HG02981 (cell line): ENCODE measurements around the gene MAP3K14.
"Not testable (repeated sequence)": the region's sequence is repeated elsewhere in the genome, so short reads cannot be mapped to it uniquely, and the experiment has no call there.

Experiments used
- ATAC-seq: cut with Tn5 transposase; IDR thresholded peaks from one replicate; pipeline ENCODE4 v1.9.1; 2021; ENCODE audit warnings: mild to moderate bottlenecking, moderate library complexity; ENCODE audit not compliant: unreplicated experiment

Gene MAP3K14

DNA sequence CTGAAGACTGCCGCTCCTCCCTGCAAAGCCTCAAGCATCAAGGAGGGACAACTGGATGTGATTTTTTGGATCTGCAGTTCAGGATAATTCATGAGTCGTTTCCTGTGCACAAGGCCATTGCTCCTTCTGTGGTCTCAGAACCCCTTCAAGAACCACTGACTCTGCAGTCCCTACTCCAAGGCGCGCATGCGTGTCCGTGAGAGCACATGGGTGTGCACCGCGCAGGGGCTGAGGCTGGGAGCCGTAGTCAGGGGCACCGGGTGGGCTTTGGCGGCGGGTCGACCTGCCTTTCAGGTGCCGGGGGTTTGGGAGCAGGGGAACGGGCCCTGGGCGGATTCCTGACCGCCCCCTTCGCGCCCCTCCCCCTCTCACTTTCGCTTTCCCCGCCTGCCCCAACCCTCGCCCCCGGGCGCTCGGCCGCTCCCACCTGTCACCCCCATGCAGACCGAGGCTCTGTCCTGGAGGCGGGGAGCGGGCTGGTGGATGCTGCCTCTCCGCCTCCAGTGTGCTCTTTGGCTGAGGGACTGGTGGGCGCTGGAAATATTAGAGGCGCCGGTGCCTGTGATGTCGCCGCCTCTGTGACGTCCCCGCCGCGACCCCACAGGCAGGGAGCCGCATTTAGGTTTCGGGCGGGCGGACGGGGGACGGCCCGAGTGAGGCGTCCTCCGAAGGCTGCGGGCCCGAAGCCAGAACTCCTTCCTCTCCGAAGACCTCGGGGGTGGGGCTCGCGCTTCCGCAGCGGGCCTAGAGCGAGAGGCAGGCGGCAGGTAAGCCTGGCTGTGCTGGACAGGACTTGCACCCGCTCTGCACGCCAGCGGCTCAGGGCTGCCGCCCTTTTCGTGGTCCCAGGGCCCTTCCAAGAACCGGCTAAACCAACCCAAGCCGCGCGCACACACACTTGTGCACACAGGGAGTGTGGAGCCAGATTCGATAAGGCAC is 55.0 kb downstream of the MAP3K14 start, which contains the start of gene SPATA32:
Gene SPATA32, minus strand, starts transcription at position 518 of the 939 bp plus-strand sequence. Its CDS starts 78 bp downstream, at position 440.
- peak; percentile 52 for ATAC-seq

DNA sequence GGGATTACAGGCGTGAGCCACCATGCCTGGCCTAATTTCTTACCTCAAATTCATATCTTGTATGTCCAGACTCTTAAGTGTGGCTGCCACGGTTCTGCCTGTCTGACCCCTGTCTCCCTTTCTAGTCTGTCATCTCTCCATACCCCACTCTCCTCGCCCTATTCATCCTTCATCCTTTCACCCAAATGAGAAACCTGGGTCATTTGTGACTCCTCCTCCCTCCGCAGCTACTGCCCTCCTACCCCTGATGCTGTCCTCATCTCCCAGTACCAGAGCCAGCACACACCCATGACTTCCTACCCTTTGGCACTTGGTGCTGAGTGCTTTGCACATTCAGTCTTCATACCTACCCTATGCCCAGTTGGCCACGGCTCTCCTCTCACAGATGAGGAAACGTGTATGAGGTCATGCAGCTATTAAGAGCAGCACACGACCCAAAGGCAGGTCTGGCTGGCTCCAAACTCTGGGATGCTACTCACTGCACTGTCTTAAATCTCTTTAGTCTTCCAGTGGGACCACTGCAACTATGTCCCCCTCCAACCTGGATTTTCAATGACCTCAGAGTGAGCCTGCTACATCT is 56.5 kb downstream of the MAP3K14 start:
- no peak for ATAC-seq

DNA sequence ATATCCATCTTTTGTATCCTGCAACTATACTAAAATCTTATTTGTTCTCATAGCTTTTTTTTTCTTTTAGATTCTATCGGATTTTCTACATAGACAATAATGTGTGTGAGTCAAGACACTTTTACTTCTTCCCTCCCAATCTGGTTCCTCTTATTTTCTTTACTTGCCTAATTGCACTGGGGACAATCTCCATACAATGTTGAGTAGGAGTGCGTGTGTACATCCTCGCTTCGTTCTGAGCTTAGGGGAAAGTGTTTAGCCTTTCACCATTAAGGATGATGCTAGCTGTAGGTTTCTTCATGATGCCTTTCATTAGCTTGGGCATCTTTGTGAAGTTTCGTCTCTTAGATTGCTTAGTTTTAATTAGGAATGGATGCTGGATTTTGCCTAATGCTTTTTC is 57.8 kb downstream of the MAP3K14 start:
- ATAC-seq = no peak

DNA sequence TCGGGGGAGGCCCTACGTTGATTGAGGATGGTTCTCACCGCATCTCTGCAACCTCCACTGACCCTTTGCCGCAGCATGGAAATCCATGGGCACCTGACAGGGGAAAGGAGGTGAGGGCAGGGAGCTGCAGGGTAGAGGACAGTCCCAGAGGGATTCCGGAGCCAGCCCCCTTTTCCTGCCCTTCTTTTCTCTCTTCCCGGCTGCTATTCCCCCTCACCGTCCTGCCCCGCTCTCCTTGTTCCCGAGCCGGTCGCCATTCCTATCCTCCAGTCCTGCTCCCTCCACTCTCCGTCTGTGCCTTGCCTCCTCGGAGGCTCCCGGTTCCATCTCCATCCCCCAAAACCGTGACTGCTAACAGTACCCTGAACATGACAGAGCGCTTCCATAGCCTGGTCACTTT is 59.7 kb downstream of the MAP3K14 start:
- ATAC-seq = no peak

DNA sequence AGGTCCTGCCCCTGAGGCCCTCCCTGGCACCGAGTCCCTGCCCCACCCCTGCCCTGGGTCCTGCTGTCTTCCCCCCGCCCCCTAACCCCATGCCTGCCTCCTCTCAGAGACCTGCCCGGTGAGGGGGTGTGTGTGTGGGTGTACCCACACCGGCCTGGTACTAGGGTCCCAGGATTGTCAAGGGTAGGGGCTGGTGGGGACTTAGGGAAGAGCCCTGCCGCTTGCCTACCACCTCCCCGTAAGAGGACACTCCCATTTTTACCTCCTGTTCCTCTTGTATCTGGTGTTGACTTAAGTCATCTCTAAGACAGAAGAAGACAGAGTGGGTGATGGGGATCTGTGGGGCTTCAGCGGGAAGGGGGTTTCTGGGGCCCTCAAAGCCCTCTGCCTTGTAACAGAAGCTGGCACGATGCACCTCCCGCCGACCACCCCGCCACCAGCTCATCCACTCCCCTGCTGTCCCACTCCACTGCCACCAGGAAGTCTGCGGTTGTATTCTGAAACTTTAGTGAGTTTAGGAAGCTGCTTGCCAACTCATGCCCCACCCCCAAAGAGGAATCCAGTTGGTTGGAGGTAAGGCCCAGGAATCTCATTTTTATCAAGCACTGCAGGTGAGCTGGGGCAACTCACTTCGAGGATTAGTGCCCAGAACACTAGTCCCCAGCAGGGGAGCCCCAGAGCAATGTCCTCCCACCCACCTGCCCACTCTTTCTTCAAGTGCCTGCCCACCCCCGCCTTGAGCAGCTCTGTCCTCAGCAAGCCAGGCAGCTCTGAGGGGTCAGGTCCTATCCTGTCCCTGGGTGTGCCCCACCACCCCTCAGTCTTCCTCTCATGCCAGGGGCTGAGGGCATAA is 60.5 kb downstream of the MAP3K14 start:
- ATAC-seq = no peak

DNA sequence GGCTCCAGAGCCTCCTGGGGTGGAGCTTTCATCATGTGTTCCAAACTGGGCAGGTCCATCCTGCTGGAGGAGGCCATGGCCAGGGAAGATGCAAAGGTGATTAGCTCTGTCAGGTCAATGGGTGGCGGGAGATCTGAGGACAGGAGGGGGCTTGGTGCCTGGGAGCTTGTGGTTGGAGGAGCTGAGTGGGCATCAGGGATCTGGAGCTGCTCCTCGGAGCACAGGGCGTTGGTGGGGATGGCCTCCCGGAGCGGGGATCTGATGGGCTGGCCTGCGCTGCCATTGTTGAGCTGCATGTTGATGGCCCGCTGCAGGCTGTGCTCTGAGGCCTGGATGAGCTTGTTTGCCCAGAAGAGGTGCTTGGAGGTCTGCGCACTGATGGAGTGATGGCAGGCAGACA is 61.5 kb downstream of the MAP3K14 start:
- no peak for ATAC-seq

DNA sequence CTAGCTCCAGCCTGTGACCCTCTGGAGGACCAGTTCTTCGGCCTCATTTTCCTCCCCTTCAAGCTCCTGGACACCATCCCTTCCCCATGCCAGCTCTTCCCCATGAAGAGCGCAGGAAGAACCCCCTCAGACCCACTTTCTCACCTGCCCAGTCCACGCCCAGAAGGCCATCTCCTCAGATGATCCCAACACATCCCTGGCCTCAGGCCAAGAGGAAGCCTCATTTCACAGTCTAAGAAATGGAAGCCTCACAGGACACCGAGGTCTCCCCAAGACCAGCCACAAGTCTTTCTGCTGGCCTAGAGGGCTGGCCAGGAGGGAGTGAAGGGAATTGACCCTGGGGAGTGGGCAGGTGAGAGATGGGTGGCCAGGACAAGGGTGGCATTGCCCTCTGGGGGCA is 62.9 kb downstream of the MAP3K14 start:
- ATAC-seq = no peak

DNA sequence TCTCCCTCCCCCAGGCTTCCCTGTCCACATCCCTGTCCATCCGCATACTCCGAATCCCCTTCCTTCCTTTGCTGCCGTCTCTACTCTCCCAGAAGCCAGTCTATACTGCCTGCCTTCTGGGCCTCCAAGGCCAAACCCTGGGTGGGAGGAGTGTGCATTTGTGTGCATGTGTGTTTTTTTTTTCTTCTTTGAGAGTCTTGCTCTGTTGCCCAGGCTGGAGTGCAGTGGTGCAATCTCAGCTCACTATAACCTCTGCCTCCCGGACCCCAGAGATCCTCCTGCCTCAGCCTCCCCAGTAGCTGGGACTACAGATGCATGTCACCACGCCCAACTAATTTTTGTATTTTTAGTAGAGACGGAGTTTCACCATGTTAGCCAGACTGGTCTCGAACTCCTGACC is 63.6 kb downstream of the MAP3K14 start:
- not testable (repeated sequence) for ATAC-seq

DNA sequence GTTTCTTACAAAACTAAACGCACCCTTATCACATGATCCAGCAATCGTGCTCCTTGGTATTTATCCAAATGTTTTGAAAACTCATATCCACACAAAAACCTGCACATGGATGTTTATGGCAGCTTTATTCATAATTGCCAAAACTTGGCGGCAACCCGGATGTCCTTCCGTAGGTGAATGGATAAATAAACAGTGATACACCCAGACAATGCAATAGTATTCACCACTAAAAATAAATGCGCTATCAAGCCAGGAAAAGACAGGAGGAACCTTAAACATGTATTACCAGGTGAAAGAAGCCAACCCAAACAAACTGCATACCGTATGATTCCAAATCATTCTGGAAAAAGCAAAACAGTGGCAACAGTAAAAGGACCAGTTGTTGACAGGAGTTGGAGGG is 64.9 kb downstream of the MAP3K14 start:
- ATAC-seq = no peak

DNA sequence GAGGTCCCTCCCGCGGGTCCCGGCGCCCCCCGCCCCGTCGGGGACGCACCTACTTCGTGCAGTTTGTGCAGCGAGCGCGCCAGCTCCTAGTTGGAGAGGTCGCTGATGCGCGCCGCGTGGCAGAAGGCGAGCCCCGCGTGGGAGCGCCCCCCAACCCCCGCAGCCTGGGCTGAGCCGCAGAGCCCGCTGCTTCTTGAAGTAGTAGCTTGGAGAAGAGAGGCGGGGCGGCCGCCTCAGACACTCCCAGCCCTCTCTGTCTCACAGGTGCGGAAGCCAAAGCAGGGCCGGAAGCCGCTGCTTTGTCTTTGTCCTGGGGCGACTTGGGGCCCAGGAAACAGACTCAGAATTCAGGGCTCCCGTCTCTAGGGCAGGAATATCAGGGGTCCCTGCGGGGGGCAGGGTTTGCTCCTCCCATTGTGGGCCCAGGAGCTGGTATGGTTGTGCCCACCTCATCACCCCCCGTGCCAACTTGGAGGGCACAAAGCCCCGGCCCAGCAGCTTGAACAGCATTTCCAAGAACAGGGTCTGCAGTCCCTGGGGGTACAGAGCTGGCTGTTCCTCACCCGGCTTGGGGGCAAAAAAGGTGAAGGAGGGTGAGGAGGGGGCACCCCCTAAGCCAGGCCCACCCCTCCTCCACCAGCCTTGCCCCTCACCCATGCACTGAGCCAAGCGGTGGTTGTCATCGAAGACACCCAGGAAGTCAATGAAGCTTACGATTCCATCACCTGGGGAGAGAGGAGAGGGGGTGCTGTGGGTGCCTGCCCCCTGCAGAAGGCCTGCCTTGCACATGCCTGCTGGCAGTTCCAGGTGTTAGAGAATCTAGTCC is 68.5 kb downstream of the MAP3K14 start:
- peak; percentile 59 for ATAC-seq

DNA sequence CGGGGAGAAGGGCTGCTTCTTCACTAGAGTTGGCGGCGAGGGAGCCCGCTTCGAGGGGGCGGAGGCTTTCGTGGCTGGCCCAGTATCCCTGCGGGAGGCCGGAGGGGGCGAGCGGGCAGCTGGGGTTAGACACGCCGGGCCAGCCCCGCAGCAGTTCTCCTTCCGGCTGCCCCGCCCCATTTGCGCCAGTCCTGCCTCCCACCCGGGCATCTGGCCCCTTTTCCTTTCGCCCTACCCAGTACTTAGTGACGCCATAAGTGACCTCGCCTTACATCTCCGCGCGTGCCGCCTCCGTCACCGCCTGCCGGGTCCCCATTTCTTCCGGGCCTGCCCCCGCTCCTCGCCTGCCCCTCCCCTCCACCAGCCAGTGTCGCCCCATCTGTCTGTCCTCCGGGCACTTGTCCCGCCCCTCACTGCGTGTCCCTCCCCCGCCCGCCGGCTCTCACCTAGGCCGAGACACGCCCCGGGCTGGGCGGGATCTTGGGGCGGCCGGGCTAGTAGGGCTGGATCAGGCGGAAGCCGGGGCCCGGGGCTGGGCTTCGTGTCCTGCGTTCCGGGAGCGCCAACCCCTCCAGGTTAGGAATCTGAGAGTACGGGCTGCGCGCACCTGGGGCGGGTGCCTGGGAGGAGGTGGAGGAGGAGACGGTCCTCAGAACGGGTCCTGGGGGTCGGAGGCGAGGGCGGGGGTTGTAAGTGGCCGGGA is 69.2 kb downstream of the MAP3K14 start:
- ATAC-seq = peak; percentile 80

DNA sequence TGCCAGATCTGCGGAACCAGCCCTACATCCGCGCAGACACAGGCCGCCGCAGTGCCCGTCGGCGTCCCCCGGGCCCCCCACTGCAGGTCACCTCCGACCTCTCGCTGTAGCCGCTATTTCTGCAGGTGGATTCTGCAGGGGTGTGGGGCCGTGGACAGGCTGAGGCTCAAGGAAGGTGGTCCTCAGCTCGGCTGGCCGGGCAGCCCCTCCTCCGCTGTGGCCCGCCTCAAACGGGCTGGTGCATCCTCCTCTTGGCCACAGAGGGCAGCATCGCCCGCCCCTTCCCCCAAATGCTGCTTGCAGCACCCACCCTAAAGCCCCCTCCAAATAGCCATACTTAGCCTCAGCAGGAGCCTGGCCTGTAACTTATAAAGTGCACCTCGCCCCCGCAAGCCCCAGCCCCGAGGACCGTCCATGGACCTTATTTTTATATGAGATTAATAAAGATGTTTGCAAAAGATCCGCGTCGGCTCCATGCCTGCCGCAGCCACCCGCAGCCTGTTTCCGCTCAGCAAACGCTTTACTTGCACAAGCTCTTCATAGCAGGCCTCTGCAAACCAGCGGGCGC is 69.9 kb downstream of the MAP3K14 start:
- no peak for ATAC-seq

DNA sequence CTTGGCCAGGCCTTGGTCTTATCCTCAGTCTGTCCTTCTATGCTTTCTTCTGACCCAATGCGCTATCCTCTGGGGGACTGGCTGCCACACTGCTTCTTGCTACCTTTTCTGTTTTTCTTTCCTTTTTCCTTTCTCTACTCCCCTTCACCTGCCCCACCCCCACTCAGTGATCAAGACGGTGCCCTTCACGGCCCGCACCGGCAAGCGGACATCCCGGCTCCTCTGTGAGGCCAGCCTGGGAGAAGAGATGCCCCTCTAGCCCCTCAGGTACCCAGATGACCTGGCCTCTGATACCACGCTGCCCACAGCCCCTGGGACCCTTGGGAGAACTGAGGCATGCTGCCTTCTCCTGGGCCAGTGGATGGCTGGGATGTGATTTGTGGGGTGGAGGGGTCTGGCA is 70.5 kb downstream of the MAP3K14 start:
- no peak for ATAC-seq

DNA sequence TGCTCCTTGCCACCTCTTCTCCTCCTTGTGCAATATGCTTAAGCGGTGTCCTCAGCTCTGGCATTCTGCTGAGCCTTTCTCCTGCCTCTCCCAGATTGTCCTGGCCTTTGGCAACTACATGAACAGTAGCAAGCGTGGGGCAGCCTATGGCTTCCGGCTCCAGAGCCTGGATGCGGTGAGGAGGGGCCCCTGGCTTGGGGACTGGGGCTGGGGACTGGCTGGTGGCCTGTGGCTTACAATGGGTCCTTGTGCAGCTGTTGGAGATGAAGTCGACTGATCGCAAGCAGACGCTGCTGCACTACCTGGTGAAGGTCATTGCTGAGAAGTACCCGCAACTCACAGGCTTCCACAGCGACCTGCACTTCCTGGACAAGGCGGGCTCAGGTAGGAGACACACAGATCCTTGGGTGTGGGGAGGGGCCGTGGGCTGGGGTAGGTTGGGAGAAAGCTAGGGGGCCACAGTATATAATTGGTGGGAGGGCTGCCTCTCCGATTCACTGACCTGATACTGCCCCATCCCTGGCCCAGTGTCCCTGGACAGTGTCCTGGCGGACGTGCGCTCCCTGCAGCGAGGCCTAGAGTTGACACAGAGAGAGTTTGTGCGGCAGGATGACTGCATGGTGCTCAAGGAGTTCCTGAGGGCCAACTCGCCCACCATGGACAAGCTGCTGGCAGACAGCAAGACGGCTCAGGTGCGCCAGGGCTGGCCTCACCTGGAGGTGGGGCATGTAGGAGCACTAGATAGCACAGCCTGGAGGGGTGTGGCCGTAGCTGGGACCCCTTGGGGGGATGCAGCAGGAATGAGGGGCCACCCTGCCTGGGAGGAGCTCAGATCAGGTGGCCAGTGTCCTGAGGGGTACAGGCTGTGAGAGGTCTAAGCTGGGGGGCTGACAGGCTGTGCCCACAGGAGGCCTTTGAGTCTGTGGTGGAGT is 71.8 kb downstream of the MAP3K14 start:
- no peak for ATAC-seq

DNA sequence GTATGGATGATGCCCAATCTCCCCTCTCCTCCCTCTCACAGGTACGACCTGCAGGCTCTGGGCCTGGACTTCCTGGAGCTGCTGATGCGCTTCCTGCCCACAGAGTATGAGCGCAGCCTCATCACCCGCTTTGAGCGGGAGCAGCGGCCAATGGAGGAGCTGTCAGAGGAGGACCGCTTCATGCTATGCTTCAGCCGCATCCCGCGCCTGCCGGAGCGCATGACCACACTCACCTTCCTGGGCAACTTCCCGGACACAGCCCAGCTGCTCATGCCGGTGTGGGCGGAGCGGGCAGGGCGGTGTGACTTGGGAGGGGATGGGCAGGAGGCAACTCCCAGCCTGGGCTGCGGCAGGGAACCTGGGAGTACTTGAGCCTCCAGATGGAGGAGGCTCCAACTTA is 73.1 kb downstream of the MAP3K14 start:
- ATAC-seq = no peak

DNA sequence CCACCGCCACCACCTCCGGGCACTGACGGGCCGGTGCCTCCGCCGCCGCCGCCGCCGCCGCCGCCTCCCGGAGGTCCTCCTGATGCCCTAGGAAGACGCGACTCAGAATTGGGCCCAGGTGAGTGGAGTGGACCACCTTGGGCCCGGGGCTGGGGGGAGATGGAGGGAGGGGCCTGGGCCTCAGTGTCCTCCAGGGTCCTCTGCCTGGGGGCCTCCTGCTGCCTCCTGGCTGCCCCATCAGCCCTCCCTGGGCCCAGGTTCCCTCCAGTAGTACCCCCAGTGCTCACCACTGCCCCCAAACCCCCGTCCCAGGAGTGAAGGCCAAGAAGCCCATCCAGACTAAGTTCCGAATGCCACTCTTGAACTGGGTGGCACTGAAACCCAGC is 74.8 kb downstream of the MAP3K14 start:
- ATAC-seq = no peak

DNA sequence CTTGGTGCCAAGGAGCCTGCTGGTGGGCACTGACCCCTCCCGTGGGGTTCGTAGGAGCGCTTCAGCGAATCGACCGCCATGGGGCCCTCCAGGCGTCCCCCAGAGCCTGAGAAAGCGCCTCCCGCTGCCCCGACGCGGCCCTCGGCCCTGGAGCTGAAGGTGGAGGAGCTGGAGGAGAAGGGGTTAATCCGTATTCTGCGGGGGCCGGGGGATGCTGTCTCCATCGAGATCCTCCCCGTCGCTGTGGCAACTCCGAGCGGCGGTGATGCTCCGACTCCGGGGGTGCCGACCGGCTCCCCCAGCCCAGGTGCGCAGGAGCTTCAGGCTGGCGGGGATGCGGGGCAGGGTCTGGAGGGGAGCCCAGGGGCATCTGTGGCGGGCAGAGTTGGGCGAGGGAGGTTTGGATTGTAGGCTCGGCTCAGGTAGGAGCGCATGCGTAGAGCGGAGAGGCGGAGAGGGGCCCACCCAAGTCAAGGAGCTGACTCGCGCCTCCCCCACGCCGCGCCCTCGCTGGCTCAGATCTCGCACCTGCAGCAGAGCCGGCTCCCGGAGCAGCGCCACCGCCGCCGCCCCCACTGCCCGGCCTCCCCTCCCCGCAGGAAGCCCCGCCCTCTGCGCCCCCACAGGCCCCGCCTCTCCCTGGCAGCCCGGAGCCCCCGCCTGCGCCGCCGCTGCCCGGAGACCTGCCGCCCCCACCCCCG is 75.3 kb downstream of the MAP3K14 start:
- no peak for ATAC-seq

DNA sequence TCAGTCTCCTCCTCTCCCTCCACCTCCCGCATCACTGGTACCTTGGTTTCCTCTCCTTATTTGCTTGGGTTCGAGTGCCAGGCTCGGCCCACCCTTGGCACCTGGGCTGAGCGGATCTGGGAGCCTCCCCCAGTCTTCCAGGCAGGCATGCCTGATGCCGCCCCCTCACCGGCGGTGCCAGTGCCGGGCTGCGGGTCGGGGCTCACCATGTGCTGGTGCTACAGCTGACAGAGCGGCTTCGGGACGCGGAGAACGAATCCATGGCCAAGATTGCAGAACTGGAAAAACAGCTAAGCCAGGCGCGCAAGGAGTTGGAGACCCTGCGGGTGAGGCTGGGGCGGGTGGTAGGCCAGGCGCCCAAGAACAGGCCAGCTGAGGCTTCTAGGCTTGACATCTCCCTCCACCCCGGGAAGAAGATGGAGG is 75.9 kb downstream of the MAP3K14 start:
- no peak for ATAC-seq
